Right lobe of liver (tissue), 4 donors: ENCODE data around the gene ZNF579.

ENCODE experiments used
- POLR2A ChIP-seq: fragments of 450-650 bp; IDR thresholded peaks from one replicate; pipeline ENCODE4 v1.6.1; 2017; ENCODE audit warnings: antibody characterized with exemption, mild to moderate bottlenecking
- TF ChIP-seq, protein P1 (sequence below), 4 donors: fragments of 200-600 bp in 3 of 4; fragments of 450-650 bp in 1 of 4; IDR thresholded peaks; one replicate each; pipeline versions ENCODE4 v1.5.1 to v1.8.0; 2016 to 2022; ENCODE audit warnings: antibody characterized with exemption in 4 of 4, mild to moderate bottlenecking in 2 of 4
- donor health status: DM: no; HTN: no; CAD: no.
- donor health status: DM: no; HTN: no; CAD: no.
- donor health status: DM: no; HTN: yes; CAD: no.

DNA sequence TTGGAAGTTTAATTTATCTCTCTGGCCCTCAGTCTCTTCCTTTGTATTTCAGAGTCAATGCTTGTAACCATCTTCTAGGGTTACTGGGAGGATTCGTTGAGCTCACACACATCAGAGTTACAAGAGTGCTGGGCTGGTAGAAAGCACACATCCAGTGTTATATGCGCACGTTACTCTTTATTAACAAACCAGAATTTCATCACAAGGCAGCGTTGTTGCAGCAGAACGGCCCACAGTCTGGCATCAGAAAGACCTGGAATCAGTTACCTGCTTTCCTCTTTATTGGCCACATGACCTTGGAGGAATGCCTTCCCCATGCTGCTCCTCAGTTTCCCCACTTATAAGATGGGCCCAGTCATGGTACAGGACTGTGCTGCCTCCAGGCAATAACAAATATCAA, 28.7 kb upstream of the ZNF579 start:
- TF ChIP-seq, protein P1, sequence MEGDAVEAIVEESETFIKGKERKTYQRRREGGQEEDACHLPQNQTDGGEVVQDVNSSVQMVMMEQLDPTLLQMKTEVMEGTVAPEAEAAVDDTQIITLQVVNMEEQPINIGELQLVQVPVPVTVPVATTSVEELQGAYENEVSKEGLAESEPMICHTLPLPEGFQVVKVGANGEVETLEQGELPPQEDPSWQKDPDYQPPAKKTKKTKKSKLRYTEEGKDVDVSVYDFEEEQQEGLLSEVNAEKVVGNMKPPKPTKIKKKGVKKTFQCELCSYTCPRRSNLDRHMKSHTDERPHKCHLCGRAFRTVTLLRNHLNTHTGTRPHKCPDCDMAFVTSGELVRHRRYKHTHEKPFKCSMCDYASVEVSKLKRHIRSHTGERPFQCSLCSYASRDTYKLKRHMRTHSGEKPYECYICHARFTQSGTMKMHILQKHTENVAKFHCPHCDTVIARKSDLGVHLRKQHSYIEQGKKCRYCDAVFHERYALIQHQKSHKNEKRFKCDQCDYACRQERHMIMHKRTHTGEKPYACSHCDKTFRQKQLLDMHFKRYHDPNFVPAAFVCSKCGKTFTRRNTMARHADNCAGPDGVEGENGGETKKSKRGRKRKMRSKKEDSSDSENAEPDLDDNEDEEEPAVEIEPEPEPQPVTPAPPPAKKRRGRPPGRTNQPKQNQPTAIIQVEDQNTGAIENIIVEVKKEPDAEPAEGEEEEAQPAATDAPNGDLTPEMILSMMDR (IDR thresholded peaks at IDR 0.05): no peak
- no peak for TF ChIP-seq POLR2A
